Smooth muscle cell of the brain vasculature (primary cell): ENCODE results near the gene MYO1A.
A peak's percentile ranks its signal among the peaks of the same experiment; 100 is the strongest.
"Not testable (repeated sequence)": the region's sequence is repeated elsewhere in the genome, so short reads cannot be mapped to it uniquely, and the experiment has no call there.

Experiments
- DNase-seq: peaks from one replicate; pipeline ENCODE4 v3.0.0-alpha.2; 2012; ENCODE audit warnings: low read depth, low spot score

MYO1A gene

DNA sequence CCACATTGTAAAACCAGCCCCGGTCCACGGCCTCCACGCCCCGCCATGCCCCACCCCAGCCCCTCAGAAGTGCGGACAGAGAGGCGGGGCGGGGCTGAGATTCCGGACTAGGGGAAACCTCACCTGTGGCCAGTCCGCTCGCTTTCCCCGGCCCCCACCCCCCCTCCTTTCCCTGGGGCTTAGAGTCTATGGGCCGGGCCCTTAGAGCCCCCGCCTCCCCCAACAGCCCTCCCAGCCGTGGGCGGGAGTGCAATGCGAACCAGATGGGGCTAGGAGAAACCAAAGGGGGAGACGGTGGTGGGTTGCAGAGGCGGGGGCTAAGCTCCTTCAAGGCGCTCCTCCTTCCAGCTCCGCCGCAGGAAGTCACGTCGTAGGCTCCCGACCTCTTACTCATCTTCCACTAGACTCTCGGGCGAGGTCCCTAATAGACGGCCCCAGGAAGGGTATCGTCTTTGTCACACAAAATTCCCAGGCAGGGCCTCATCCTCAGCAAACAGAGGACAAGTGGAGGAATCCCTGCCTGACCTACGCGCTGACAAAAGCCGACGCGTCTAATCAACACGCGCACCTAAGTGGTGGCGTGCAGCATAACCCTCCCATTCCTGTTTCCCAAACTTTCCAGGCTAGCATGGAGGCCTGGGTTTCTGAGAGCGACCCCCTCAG, 37.9 kb upstream of the MYO1A start:
- DNase-seq, result peak; percentile 80

DNA sequence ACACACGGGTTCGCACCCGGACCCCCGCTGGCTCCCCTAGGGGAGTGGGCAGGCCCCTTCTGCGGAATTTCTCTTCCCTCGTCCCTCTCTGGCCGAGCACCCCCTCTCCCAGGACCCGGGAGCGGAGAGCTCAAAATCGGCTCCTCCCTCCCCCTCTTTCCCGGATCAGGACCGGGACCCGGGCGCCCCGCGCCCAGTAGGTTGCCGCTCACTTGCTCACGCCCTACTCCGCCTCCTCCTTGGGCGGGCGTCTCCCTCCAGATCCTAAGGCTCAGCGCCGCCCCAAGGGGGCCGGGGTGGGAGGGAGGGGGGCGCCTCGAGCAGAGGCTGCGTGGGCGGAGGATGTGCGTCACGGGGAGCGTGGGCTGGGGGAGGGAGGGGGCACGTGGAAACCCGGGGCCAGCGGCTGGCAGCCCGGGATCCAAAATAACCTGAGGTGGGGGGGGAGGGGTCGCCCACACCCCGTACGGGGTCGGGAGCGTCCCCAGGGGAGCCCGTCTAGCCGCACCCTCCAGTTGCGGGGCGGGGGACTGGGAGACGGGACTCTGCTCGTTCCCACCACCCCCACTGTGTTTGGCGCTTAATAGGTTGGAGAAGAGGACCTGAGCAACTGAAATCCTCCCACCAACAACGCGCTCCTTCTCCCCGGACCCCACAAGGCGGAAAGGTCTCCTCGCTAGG, 37.2 kb upstream of the MYO1A start:
- DNase-seq, result no peak

DNA sequence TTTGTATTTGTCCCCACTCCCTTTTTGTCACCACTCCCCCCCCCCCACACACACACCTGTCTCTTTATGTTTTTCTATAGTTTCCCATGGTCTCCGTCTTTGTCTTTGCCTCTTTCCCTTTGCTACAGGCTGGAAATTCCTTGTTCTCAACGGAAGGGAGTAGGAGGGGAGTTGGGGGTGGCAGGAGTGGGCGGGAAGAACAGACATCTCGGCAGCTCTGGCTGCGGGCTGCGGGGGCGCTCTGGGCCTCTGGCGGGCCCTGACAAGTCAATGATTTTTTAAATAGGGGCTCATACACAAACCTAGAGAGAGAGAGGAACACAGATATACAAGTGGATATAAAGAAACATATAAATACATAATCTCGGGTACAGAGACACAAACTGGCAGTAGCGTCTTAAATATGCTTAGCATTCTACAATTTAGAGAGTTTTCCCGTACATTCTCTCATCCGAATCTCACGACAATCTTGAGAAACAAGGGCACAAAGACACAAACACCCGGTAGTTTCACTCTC, 36.6 kb upstream of the MYO1A start:
- no peak for DNase-seq

DNA sequence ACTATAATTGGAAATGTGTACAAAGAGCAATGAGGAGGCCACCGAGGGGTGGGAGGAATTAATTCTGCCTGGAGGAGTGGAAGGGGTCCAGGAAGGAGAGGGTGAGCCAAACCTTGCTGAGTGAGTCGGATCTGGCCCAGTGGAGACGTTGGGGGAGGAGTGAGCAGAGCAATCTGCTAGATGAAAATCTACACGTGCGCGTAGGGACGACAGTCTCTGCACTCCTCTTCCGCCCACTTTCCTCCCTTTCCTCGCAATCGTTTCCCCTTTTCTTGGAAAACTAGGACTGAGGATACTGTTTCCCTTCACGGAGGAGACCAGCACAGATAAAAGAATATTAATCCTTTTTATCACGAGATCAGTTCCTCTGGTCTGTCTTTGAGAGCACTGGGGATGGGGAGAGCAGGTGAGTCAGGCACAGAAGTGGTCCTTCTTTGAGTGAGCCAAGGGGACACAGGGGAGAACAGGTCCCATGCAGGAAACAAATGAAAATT, 36.1 kb upstream of the MYO1A start:
- no peak for DNase-seq

DNA sequence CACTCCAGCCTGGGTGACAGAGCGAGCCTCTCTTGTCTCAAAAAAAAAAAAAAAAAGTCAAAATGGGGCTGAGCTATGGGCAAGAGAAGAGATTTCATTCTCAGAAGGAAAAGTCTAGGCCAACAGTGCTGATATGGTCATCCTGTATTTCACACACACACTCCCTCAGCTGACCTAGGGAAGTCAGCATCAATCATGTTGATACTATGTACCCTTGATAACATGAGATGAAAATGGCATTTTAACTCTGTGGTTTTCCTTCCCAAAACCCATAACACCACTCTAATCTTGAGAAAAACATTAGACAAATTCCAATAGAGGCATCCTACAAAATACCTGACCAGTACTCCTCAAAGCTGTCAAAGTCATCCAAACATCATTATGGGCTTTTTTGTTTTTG, 30.9 kb upstream of the MYO1A start:
- DNase-seq, result no peak

DNA sequence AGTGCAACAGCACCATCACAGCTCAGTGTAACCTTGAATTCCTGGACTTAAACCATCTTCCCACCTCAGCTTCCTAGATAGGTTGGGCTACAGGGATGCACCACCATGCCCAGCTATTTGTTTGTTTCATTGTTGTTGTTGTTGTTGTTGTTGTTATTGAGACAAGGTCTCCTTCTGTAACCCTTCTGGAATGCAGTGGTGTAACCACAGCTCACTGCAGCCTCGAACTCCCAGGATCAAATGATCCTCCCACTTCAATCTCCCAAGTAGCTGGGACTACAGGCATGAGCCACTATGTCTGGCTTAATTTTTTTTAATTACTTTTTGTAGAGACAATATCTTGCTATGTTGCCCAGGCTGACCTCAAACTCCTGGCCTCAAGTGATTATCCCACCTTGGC, 29.9 kb upstream of the MYO1A start:
- no peak for DNase-seq

DNA sequence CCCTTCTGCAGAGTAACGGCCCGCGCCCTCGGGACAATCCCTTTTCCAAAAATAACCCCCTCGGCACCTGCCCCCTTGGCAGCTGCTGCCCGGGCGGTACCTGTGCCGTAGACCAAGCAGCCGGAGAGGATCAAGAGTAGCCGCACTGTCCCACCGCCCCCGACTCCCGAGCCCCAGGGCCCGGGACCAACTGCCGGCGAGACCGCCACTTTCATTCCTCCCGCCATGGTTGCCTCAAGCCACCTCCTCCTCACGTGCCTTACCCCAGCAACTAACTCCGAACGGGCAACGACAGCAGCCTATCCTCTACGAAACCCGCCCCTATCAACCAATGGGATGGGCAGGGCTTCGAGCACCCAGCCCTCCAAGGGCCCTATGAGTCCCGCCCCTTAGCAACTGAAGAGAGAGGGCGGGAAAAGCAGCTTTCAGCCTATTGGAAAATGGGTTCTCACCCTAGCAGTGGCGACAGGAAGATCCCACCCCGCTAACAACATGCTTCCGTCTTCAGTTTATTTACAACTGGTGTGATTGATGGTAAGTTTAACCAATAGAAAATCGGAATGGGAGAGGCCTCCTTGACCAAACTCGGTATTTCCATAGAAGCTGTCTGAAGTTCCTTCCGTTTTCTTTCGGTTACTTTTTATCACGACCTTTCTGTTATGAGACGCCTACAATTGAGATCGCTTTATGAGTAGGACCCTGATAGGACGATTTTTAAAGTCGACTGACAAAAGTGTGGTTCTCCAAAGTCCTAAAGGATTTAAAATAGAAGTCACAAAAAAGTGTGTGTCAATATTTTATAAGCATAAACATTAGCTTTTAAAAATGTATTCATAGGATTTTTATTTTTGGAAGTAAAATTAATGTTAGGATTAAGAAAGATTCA, 28.8 kb upstream of the MYO1A start, which contains the start of gene NEMP1:
Gene NEMP1, minus strand, starts transcription at position 273 of the 886 bp plus-strand sequence. Its CDS starts 46 bp downstream, at position 227.
- DNase-seq, result peak; percentile 99

DNA sequence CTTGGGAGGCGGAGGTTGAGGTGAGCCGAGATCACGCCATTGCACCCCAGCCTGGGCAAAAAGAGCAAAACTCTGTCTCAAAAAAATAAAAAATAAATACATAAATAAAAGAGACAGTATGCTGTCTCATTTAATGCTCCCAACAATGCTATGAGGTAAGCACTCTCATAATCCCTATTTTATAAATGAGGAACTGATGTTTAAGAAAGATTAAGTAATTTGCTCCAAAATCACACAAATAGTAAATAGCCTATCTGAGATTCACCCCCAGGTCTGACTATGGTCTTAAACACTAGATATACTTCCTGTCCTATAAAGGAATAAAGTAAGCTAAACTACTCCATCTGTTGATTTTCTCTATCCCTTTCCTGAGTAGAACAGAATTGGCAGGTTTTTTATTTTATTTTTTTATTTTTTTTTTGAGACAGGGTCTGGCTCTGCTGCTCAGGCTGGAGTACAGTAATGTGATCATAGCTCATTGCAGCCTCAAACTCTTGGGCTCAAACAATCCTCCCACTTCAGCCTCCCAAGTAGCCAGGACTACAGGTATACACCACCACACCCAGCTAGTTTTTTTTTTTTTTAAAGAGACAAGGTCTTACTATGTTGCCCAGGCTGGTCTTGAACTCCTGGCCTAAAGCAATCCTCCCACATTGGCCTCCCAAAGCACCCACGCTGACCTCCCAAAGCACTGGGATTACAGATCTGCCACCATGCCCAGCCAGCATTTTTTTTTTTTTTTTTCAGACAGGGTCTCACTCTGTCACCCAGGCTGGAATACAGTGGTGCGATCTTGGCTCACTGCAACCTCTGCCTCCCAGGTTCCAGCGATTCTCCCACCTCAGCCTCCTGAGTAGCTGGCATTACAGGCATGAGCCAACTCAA, 23.9 kb upstream of the MYO1A start:
- DNase-seq, result not testable (repeated sequence)

DNA sequence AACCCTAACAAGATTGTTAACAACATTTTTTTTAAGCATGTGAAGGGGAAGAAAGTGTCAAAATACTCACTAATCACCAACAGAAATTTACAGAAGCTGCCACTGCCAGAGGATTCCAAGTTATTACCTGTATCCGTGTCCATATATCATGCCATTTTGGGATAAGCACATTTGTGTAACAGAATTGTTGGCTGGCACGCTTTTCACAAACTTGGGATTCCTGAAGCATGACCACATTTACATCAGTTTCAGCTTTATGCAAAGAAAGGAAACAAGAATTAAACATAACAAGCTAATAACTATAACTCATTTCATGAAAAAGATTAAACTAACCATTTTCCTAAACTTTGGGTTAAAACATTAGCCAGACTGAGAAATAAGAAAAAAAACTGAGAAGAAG, 22.7 kb upstream of the MYO1A start:
- DNase-seq, result no peak

DNA sequence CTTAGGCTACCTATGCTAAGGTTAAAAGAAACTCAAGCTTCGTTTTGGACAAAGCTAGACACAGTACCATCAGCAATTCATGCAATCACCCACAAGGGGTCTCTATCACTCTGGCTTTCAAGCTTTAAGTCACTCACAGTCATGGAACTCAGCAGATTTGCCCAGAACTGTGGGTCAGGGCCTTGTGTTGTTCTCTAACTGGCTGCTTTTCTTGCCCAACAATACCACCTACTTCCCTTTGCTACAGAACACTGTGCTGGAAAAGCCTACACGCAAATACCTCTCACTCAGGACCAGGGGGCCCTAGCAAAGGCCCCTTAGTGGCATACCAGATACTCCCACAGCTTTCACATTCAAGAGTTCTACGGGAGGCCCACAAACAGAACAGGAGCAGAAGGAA, 19.6 kb upstream of the MYO1A start:
- peak; percentile 66 for DNase-seq

DNA sequence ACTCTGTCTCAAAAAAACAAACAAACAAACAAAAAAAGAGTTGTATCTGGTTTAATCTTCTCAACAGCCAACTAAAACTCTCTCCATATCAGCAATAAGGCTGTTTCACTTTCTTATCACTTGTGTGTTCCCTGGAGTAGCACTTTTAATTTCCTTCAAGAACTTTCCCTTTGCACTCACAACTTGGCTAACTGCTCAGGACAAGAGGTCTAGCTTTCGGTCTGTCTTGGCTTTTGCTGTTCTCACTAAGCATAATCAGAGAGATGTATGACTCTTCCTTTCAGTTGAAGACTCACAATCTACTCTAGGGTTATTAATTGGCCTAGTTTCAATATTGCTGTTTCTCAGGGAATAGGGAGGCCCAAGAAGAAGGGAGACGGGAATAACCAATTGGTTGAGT, 16.3 kb upstream of the MYO1A start:
- DNase-seq, result no peak

DNA sequence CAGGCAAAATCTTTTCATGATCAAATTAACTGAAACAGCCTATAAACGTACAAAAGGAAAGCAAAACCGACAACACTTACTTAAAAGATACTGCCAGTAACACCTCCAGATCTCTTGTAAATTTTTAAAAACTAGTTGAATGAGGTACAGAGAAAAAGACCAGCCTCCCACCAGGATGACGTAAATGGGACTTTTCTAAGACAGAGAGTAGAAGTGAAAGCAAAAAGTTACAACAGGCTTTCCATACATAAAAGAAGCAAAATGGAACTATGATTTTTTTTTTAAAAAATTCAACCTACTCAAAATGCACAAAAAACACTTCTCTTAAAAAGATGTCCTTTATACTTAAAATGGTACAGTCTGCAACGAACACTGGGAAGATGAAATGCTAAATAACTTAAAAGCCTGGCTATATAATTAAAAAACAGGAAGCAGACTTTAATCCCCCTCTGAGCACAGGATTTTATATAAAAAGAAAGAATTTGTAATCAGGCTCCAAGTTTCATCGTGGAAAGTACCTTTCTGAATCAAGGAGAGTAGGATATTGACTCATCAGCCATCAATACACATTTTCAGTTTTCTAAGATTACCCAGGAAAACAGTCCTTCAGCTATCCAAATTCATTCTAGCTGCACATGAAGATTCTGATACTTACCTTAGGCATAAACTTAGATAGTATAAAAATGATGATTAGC, 14.2 kb upstream of the MYO1A start:
- no peak for DNase-seq

DNA sequence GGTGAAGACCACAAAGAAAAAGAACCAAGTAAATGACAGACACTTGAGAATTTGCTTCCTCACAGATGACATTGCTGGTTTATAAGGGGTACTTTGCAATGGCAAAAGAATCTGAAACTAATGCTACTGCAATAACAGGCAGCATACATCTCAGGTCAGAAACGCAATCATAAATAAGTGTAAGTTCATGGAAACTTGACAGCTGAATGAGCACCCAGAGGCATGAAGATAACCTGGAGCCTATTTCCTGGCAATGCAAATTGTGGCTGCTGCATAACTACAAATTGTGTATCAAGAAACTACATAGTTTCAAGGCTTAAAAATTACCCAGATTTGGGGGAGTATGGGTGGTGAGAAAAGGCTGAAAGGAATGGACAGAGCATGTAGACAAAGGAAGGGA, 8.5 kb upstream of the MYO1A start:
- no peak for DNase-seq

DNA sequence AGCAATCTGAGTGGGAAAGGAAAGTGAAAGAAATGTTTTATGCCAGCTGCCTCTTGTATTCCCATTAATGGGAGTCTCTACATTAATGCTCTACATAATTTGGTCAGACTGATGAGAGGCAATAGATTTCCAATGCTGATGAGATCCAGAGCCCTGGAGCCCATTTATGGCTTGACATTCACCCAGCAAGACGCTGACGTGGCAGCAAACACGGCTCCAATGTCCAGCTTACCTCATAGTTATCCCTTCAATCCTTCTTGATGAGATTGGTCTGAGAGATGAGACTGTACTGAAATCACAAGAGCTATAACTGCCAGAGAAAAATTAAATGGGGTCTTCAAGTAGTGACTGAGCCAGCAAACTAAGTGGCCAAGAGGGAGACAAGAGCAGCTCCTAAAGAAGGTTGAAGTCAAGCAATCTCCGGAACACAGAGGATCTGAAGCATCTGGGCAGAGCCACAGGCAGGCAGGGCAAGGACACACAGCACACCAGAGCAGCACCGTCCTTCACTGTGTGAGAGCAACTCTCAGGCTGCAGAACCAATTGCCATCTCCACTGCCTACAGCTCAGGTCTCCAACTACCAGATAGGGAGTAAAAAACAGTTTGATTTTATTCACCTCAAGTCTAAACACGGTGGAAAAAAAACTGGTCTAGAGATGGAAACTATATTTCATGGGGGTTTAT, 7.3 kb upstream of the MYO1A start:
- no peak for DNase-seq

DNA sequence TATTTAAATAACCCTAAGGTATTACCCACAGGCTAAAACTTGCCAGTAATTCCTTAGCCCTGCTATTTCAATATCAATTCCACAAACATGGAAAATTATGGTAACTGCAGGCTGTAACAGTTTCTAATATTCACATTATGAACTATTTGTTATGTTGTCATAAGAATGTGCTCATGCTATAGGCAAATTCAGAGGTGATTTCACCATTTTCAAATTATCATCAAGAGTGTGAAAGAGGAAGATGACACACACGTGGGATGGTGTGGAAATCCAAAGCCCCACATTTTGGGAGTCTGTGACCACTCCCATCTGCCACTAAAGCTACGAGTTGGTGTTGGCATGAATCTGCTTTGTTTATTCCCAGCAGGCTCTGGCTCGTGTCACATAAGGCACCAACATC, 5.9 kb upstream of the MYO1A start:
- no peak for DNase-seq

DNA sequence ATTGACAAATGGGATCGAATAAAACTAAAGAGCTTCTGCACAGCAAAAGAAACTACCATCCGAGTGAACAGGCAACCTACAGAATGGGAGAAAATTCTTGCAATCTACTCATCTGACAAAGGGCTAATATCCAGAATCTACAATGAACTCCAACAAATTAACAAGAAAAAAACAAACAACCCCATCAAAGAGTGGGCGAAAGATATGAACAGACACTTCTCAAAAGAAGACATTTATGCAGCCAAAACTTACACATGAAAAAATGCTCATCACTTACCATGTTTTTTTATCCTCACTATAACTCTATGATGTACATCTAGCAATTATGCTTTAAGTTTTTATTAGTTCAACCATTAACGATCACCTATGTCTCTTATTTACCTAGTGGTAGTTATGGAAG, 4.0 kb upstream of the MYO1A start:
- DNase-seq, result not testable (repeated sequence)

DNA sequence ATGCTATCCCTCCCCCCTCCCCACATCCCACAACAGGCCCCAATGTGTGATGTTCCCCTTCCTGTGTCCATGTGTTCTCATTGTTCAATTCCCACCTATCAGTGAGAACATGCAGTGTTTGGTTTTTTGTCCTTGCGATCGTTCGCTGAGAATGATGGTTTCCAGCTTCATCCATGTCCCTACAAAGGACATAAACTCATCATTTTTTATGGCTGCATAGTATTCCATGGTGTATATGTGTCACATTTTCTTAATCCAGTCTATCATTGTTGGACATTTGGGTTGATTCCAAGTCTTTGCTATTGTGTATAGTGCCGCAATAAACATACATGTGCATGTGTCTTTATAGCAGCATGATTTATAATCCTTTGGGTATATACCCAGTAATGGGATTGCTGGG, 3.2 kb upstream of the MYO1A start:
- not testable (repeated sequence) for DNase-seq

DNA sequence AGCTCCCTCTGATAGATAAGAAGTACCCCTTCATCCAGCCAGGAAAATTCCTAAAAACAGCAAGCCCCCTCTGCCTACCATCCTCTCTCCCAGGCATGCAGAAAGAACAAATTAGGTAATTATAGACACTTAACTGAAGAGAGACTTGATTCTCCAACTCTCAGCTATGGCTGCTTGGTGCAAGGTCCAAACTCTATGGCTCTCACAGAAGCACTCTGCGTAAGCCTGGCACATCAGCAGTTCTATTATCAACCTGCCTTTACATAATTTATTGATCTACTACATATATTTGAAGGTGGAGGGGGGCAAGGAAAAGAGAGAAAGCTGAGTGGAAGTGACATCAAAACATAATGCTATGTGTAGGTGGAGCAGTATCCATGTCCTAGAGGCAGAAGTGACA, 1.1 kb upstream of the MYO1A start:
- no peak for DNase-seq

DNA sequence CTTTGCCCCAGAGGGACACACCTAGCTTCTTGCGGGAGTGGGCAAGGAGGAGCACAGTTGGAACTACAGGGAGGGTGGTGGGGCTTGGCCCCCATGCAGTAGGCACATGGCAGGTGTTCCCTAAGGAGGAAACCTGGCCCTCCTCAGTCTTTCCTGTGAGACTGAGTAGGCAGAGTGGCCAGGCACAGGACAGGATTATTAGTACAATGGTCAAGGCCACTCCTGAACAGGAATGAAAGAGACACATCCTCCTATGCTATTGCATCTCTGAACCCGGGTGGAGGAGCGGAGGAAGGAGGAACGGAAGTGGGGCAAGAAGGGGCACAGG, 846 bp downstream of the MYO1A start:
- no peak for DNase-seq
